ENCODE results near the gene SNX14. TPM values are rescaled to one million over a fixed set of nuclear protein-coding genes. Genes with fewer than 3 reads are reported as not detected.
A peak's percentile ranks its signal among the peaks of the same experiment; 100 is the strongest.

SNX14 gene
- total and polyA plus RNA-seq, 11 donors = 23.3 to 41.8 (median 31.8) TPM

GRCh38 chr6:85460921-85461797 lies 132.5 kb downstream of the SNX14 start:
- 45 to 59% (median 55%) methylated on average over 4 of the region's 4 CpGs for WGBS, 4 donors
- DNase-seq (no peak), ATAC-seq (peak in 3 of 4 donors; percentile 27 to 45 (median 44))
- H3K36me3 ChIP-seq = no peaks in the 10 kb centered on the region
- intact Hi-C loops (cut with DNase I) = no loop called here
- peaks cover 0 to 61% (median 22%) of the 10 kb centered on the region in 12 donors for H3K4me1 ChIP-seq
- H3K27ac ChIP-seq = peak overlapping the region in 9 of 12 donors; percentile 20 to 73 (median 60)
- TF ChIP-seq POLR2A (IDR thresholded peaks at IDR 0.05) (no peak), CTCF (IDR thresholded peaks at IDR 0.05) (no peak)
- H3K4me3 ChIP-seq = no peak overlapping the region
- no peaks in the 10 kb centered on the region for H3K9me3 ChIP-seq
- H3K27me3 ChIP-seq = no peaks in the 10 kb centered on the region

GRCh38 chr6:85460154-85460920 lies 133.3 kb downstream of the SNX14 start:
- no peak overlapping the region for H3K4me3 ChIP-seq
- no peak for TF ChIP-seq CTCF (IDR thresholded peaks at IDR 0.05)
- no peak for TF ChIP-seq POLR2A (IDR thresholded peaks at IDR 0.05)
- peaks cover 0 to under 1% (median 0%) of the 10 kb centered on the region in 9 donors for H3K27me3 ChIP-seq
- no peaks in the 10 kb centered on the region for H3K36me3 ChIP-seq
- WGBS, 4 donors = 48 to 54% (median 52%) methylated on average over 4 of the region's 4 CpGs
- peak overlapping the region in 9 of 12 donors; percentile 20 to 73 (median 60) for H3K27ac ChIP-seq
- H3K4me1 ChIP-seq = peaks cover 0 to 58% (median 22%) of the 10 kb centered on the region in 12 donors
- no peaks in the 10 kb centered on the region for H3K9me3 ChIP-seq
- DNase-seq (no peak), ATAC-seq (peak in 3 of 4 donors; percentile 30 to 58 (median 47))
- intact Hi-C loops (cut with DNase I) = no loop called here

- ATAC-seq (peak in 1 of 4 donors; percentile 72), DNase-seq (no peak)
- intact Hi-C loops (cut with DNase I) = no loop called here
- TF ChIP-seq CTCF (IDR thresholded peaks at IDR 0.05) (no peak), POLR2A (IDR thresholded peaks at IDR 0.05) (no peak)
- Histone ChIP-seq H3K27ac (peak overlapping the region in 9 of 12 donors; percentile 30 to 66 (median 53)), H3K9me3 (no peaks in the 10 kb centered on the region), H3K4me3 (no peak overlapping the region), H3K36me3 (no peaks in the 10 kb centered on the region), H3K27me3 (peaks cover 0 to 10% (median 0%) of the 10 kb centered on the region in 9 donors), H3K4me1 (peaks cover 0 to 48% (median 22%) of the 10 kb centered on the region in 12 donors)
- WGBS, 4 donors = 50 to 70% (median 59%) methylated on average over 4 of the region's 4 CpGs
Measured at GRCh38 chr6:85459224-85459901, 134.3 kb downstream of the SNX14 start.

Measured in heart left ventricle (tissue), 16 donors.